8988T (cell line): ENCODE results near the gene PI16.
"Not testable (repeated sequence)": the region's sequence is repeated elsewhere in the genome, so short reads cannot be mapped to it uniquely, and the experiment has no call there.

Source experiments
- DNase-seq: peaks from one replicate; pipeline ENCODE4 v3.0.0; 2011

PI16 gene

DNA sequence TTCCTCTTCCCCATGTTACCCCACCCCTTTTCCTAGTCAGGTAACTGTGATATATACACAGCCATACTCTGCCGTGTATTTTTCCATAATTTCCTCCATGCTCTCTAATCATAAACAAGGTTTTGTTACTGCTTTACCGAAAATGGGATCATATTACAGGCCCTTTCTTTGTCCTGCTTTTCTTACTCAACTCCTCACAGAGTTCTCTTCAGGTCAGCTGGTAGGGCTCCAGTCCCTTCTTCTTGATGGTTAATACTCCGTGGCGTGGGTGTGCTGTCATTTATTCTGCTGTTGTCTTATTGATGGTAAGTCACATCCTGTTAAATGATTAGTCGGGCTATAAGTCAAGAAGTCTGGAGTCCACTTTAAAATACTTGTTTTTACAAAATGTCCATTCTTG is 24.9 kb upstream of the PI16 start:
- DNase-seq, result no peak

DNA sequence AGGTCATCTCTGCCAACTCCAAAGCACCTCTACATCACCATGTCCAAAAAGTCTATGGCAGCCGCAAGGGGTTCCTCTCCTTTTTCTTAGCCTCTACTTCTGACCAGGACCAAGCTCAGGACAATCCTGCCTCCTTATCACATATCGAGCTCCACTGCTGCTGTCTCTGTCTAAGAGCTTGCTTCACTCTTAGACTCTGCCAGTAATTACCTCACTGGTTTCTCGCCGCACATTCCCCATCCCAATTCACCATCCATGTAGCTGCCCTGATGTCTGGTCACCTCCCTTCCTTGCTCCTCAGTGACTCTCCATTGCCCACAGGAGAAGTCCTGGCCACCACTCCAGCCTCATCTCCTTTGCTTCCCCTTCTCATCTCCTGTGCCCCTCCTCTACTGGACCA is 24.1 kb upstream of the PI16 start:
- no peak for DNase-seq

- DNase-seq, result no peak
These were observed 21.4 kb upstream of the PI16 start for GRCh38 chr6:36933102-36933501.

DNA sequence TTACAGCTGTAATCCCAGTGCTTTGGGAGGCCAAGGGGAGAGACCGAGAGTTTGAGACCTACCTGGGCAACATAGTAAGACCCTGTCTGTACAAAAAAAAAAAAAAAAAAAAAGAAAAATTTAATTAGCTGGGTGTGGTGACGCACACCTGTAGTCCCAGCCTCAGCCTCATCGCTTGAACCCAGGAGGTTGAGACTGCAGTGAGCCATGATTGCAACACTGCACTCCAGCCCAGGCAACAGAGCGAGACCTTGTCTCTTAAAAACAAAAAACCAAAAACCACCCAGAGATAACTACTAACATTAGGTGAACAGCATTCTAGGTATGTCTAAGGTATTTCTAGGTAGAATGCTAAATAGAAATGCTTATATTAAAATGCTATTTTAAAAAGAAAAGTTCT is 21.0 kb upstream of the PI16 start:
- no peak for DNase-seq

- no peak for DNase-seq
These were observed 19.6 kb upstream of the PI16 start for GRCh38 chr6:36934901-36935300.

DNA sequence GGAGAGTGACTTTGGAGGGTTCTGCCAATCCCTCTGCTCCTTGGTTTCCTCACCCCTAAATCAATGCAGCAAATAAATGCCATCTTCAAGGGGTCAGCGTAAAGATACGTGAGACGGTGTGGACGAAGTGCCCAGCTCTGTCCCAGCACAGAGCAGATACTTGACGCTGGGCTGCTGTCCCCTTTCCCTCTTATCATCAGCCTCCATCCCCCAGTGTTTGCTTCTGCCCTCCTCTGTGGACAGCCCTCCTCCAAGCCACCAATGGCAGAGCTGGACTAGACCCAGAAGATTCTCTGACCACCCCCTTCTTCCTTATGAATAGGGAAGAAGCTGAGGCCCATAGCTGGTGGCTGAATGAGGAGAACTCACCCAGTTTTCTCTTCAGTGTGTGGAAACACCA is 17.7 kb upstream of the PI16 start:
- DNase-seq, result no peak

DNA sequence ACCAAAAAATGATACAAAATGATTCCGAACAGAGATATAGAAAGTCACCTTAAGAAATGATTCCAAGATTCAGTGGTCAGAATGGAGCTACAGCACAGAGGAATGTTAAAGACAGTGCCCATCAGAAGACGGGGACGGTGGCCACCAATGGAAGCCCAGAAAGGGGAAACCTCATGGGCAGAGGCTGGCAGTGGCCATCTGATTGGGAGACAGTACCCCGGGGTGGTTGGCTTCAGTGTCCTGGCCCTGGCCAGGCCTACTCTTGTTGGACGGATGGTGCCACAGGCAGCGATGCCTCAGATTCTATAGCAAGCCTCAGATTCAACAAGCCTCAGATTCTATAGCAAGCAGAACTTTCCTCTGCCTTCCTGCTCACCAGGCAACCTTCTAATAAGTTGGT is 16.6 kb upstream of the PI16 start:
- no peak for DNase-seq

GRCh38 chr6:36938536-36938935 is 16.0 kb upstream of the PI16 start:
- no peak for DNase-seq

DNA sequence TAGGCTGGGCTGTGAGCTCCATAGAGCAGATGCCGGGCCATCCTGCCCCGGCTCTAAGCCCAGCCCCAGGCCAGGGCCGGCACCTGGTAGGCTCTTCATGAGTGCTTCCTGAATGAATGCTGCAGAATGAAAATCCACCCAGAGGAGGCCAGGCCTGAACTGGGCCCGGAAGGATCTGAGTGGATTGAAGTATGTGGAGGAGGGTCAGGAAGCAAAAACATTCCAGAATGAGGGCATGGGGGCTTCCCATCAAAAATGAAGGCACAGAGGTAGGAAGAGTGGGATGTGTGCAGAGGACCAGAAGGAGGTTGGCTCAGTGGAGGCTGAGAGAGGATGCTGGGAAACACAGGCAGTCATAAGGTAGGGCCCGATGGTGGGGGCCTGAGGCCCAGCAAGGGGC is 15.5 kb upstream of the PI16 start:
- DNase-seq, result not testable (repeated sequence)

GRCh38 chr6:36940027-36940426 is 14.5 kb upstream of the PI16 start:
- no peak for DNase-seq

GRCh38 chr6:36941561-36941960 is 13.0 kb upstream of the PI16 start:
- not testable (repeated sequence) for DNase-seq

DNA sequence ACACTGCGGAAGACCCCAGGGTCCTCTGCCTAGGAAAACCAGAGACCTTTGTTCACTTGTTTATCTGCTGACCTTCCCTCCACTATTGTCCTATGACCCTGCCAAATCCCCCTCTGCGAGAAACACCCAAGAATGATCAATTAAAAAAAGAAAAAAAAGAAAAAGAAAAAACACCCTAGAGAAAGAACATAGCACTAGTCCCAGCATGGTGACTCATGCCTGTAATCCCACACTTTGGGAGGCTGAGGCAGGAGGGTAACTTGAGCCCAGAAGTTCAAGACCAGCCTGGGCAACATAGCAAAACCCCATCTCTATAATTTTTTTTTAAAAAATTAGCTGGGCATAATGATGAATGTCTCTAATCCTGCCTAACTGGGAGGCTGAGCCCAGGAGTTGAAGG is 12.2 kb upstream of the PI16 start:
- not testable (repeated sequence) for DNase-seq

- DNase-seq, result no peak
These were observed 9.9 kb upstream of the PI16 start for GRCh38 chr6:36944650-36945049.

DNA sequence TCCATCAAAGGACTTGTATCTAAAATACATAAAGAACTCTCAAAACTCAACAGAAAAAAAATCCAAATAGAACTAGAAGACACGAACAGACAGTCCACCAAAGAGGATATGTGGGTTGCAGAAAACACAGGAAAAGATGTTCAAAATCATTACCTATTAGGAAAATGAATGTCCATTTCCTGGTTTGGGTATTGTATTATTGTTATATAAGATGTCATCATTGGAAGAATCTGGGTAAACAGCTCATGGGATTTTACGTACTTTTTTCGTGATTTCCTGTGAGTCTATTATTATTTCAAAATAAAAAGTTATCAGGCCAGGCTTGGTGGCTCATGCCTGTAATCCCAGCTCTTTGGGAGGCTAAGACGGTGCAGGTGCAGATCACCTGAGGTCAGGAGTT is 9.2 kb upstream of the PI16 start:
- DNase-seq, result no peak

GRCh38 chr6:36946526-36946925 is 8.0 kb upstream of the PI16 start:
- no peak for DNase-seq

DNA sequence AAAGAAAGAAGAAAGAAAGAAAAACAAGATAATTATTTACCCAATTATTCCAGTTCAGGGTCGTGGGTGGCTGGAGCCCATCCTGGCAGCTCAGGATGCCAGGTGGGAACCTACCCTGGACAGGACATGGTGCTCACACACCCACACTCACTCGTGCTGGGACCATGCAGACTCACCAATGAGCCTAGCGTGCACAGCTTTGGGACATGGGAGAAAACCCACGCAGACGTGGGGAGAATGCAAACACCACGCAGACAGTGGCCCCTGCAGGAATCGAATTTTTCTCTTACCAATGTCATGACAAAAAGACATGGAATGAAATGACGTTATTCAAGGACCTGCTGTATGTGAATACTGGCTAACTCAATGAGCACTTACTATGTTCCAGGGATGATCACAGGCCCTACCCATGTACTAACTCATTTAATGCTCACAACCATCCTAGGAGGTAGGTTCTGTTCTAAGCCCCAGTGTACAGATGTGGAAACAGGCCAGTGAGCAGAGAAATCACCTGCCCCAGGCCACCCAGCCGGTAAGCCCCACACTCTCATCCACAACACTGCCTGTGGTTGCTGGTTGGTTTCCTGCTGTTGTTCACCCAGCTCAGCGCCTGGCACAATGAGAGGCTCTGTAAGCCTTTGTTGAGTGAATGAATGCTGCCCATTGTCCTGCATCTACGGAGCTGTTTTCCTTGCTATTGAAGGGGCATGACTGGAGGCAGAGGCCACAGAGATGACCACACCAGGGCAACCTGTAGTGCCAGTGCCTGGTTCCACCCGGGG is 6.8 kb upstream of the PI16 start:
- DNase-seq, result no peak

- DNase-seq, result not testable (repeated sequence)
These were observed 5.5 kb upstream of the PI16 start for GRCh38 chr6:36949076-36949475.

- DNase-seq, result no peak
These were observed 4.9 kb upstream of the PI16 start for GRCh38 chr6:36949636-36950035.

- no peak for DNase-seq
These were observed 642 bp upstream of the PI16 start for GRCh38 chr6:36953931-36954261.

- no peak for DNase-seq
These were observed 598 bp downstream of the PI16 start for GRCh38 chr6:36955136-36955535.

DNA sequence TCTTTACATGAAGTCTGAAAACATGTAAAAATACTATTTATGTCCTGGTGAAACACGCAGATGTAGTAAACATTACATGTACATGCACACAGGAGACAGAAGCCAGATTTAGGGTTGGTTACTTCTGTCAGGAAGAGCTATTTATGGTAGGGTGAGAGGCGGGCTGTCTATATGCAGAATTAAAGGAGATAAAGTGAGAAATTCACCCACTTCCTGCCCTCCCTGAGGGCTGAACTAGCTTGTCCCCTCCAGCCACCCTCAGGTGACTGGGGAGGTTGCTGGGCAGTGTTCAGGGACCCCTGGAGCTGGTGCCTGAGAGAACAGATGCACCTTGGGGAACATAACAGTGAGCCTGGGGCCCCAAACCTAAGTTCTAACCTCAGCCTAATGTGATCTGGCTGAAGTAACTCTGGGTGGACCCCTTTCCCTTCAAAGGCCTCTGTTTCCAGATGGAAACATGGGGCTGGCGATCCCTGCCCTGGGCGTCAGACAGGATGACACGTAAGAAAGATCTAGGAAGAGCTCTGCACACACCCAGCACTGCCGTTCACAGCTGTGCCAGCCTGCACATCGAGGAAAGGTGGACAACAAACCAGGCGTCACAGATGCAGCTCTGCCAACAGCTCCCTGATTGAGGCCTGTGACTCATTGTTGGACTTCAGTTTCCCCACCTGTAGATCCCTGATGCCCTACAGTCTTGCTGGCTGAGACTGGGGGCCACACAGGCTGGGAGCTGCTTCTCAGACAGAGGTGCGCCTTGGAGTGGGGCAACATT is 1.3 kb downstream of the PI16 start:
- no peak for DNase-seq

GRCh38 chr6:36956446-36956820 is 1.9 kb downstream of the PI16 start:
- DNase-seq, result no peak

DNA sequence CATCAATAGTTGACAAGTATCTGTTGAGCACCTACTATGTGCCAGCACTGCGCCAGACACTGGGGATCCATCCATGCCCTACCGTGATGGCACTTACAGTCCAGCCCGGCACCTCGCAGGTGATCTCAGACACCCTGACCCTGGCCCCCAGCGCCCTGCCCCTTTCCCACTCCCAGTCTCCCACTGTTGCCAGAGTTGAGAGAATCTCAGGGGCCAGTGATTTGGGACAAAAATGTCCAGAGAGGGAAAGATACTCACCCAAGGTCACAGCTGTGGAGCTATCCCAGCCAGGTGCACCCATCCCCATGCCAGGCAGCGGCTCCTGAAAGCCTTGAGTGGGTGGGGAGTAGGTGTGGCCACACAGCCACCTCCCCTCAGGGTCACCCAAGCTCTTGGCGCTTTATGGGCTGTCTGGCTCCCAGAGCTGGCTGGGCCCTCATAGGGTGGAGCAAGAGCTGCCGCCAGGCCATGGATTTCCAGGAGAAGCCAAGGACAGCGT is 3.3 kb downstream of the PI16 start:
- no peak for DNase-seq

DNA sequence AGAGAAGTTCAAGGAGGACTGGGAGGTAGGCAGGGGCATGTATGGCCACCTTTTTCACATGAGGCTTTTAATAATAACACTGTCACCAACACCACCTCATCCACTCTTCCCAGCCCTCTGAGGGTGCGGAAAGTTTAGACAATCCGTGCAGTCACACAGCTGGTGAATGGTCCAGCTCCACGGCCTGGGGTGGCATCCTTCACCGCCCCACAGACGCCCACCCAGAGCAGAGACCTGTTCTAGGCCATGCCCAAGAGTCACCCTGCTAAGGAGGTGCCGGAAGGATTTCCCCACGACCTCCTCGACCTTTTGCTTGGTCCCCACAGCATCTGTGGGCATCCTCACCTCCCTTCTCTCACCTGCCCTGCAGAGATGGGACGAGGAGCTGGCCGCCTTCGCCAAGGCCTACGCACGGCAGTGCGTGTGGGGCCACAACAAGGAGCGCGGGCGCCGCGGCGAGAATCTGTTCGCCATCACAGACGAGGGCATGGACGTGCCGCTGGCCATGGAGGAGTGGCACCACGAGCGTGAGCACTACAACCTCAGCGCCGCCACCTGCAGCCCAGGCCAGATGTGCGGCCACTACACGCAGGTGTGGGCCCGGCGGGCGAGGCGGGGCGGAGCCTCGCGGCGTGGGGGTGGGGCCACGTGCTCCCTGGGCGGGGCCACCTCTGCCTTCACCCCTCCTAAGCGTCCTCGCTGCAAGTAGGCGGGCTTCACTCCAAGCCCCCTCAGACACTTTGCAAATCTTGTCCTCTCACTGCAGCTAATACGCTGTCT is 4.4 kb downstream of the PI16 start:
- no peak for DNase-seq
